Right renal pelvis (tissue), 4 donors: ENCODE data around the gene FBXO11. TPM values are rescaled to one million over a fixed set of nuclear protein-coding genes. Genes with fewer than 3 reads are reported as not detected.
"Not testable (repeated sequence)": the region's sequence is repeated elsewhere in the genome, so short reads cannot be mapped to it uniquely, and the experiment has no call there.

Source experiments
- DNase-seq, 4 donors: peaks; one replicate each; pipeline ENCODE4 v3.0.0-alpha.2; 2013; ENCODE audit warnings: low read depth in 4 of 4, low spot score in 3 of 4, missing footprints in 1 of 4
- polyA plus RNA-seq, 4 donors: library from polyadenylated mRNA; unstranded; fragments of 120-200 nt; gene quantifications; one replicate each; pipeline ENCODE4 v1.2.1, GENCODE V29; 2013; ENCODE audit not compliant: insufficient read length in 4 of 4

The FBXO11 gene
- polyA plus RNA-seq, result 10 to 100 TPM; 66.9 to 94.4 (median 86.3) TPM

DNA sequence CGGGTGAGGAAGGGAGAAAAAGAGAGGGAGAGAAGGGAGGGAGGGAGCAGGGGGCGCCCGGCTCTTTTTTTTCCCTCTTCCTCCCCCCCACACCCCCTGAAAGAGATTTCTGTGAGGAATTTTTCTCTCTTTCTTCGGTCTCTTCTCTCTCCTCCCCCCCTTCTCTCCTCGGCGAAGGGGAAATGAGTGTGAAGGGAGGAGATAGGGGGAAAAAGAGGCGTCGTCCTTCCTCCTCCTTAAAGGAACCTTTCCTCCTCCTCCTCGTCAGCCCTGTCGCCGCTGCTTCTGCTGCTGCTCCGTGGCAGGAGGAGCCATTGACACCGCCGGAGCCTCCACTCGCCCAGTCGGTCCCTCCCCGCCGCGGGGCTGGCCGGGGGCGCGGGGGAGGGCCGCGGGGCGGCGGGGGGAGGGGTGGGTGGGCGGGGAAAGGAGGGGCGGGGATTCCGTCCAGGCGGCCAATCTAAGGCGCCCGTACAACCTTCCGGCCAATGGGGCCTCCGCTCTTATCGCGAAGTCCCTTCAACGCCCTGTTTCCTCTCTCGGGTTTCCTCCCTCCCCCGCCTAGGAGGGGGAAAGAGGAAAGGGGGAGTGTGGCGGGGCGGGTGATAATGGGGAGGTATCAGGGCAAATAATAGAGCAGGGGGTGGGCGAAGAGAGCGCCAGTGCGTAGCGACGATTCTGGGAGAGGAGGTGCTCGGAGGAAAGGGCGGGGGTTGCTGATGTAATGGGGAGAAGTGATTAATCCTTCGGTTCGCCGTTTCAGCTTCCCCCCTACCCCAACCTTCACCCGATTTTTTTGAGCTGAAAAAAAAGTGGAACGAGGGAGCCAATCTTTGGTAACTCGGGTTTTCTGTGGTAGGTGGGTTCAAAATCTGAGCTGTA, at the start of gene FBXO11:
Gene FBXO11, minus strand, starts transcription at position 342 of the 882 bp plus-strand sequence. CDS start 778 bp downstream, outside the sequence.
- DNase-seq, result peak; percentile 82 to 98 (median 94)

- no peak for DNase-seq
These were observed 44.3 kb upstream of the FBXO11 start for GRCh38 chr2:47950340-47951301.

DNA sequence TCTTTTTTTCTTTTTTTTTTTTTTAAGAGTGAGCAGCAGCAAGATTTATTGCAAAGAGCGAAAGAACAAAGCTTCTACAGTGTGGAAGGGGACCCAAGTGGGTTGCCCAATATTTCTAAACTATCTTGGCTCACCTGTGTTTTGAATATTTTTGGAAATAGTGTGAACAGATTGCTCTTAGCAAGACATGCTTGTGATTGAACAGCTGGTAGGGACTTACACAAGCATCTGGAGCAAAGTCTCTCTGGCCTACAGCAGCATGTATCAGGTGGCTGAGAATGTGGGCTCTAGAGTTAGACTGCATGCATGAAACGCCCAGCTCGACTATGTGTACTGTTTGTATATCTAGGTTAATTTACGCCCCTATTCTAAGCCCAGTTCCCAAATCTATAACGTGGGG, 40.3 kb upstream of the FBXO11 start:
- DNase-seq, result no peak

GRCh38 chr2:47945046-47945781, 38.9 kb upstream of the FBXO11 start:
- no peak for DNase-seq

- no peak for DNase-seq
These were observed 35.6 kb upstream of the FBXO11 start for GRCh38 chr2:47941936-47942335.

- no peak for DNase-seq
These were observed 31.4 kb upstream of the FBXO11 start for GRCh38 chr2:47937677-47938076.

GRCh38 chr2:47935071-47935470, 28.8 kb upstream of the FBXO11 start:
- DNase-seq, result no peak

DNA sequence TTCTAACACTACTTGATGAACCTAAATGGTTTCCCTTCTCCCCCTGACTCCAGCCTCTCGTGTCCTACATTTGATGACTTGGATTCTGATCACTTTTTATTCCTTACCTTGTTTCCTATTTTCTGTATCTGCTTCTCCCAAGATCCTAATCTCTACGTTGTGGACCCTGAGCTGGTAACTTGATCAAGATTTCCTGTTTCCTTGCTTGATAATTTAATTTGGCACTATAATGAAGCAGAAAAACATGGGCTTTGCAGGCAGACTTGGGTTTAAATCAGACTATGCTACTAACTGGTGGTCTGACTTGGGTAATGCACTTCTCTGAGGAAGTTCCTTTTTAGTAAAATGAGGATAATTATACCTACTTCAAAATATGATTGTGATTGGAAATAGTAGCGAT, 11.7 kb upstream of the FBXO11 start:
- no peak for DNase-seq

- DNase-seq, result no peak
These were observed 11.1 kb upstream of the FBXO11 start for GRCh38 chr2:47917276-47917961.

- no peak for DNase-seq
These were observed 10.1 kb upstream of the FBXO11 start for GRCh38 chr2:47916412-47916811.

GRCh38 chr2:47910662-47911061, 4.4 kb upstream of the FBXO11 start:
- not testable (repeated sequence) for DNase-seq

DNA sequence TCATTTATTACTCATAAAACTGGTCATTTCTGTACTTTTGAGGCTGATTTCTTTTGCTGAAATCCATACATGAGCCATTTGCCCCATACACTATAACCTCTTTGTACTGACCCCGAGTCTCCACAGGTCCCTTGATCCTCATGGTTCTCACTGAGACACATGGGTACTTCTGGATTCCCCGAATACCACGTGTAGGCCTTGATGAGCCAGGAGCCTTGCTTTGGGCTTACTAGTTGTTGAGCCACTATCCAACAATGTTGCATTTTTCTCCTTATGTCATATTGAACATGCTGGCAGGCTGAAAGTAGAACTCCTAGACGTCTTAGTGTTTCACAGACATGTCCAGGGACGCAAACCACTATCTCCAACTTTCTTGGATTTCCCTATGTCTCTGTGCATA, 2.4 kb upstream of the FBXO11 start:
- DNase-seq, result no peak

DNA sequence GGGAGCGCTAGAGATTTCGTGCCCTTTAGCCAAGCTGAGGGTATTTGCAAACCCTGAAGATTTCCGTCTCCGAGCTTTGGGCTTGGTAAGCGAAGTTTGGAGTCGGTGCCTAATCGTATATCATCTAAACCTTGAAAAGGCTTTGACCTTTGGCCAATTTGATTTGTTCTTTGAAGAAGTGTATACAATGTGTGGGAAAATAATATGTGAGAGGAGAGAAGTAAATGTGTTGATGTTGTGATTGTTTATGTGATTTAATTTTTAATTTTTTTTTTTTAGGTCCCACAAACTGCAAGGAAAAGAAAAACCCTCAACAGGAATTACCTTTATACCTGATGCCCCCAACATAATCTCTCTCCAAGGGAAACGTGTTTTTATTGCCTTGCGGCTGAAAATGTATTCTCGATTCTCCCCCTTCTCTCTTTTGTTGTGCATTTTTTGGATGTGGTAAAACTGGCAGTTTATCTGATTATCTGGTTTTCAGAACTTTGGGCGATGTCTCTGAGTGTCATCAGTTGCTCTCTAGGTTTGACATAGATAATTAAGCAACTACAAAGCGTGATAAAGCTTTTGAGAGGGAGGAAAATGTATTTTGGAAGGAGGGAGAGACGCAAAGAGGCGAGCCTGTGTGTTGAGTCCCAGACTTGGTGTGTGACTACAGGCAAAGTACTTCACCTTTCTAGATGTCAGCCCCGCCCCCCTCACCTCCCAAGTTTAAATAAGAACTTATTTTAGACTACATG, 912 bp upstream of the FBXO11 start:
- DNase-seq, result peak in 1 of 4 donors; percentile 82

DNA sequence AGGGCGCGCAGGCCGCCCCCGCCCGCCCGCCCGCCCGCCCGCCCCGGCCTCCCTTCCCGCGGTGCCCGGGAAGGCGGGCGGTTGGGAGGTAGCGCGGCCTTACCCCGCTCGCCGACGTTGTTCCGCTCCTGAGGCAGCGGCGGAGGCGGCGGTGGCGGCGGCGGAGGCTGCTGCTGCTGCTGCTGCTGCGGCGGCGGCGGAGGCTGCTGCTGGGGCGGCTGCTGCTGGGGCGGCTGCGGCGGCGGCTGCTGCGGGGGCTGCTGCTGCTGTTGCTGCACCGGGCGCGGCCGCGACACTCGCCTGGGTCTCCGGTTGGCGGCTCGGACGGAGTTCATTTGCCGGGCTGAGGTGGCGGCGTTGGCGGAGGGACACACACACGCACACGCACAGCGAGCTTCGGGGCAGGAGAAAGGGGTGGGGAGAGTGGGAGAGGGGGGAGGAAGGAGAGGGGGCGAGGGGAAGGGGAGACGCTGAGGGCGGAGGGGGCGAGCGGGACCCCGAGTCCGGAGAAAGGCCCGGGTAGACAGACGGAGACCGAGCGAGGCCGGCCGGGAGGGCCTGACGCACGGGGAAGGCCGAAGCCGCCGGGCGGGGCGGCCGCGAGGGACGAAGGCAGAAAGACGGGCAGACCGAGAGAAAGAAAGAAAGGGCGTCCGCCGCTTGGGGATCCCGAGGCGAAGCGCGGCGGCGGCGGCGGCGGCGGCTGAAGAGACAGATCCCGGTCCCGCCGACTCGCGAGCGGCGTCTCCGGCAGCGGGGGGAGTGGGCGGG, 727 bp downstream of the FBXO11 start:
- DNase-seq, result peak in 3 of 4 donors; percentile 36 to 60 (median 38)

DNA sequence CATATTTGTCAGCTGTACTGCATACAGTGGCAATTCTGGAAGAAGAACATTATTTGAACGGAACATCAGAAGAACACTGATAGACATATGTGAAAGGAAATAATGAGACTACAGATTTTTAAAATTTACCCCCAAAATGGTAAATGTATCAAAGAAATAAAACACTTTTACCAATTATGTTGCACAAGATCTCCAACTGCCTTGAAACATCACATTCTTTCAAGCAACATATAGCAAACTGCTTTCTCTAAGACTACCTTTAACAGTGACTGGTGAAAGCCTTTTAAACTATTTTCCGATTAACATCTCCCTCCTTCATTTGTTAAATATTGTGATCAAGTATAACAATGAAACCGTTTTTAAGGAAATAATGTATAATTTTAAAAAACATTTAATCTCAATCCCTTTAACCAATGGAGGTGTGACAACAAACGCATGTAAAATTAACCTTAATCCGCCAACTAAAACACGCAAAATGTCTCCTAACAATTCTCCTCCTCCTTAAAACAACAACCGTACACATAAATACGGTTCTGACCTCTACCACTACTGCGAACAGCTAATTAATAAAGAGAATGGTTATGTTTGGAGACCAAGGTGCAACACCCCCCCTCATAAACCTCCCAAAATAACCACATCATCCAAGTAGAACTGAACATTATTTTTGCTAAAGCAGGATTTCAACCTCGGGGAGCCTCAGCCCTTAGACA, 2.4 kb downstream of the FBXO11 start:
- DNase-seq, result peak in 1 of 4 donors; percentile 34

DNA sequence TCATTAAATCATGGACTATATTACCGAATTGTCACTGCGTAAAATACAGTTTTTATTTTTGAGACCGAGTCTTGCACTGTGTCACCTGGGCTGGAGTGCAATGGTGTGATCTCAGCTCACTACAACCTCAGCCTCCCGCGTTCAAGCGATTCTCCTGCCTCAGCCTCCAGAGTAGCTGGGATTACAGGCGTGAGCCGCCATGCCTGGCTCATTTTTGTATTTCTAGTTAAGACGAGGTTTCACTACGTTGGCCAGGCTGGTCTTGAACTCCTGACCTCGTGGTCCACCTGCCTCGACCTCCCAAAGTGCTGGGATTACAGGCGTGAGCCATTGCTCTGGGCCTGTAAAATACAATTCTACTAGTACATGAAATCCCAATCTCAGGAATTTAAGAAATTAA, 4.4 kb downstream of the FBXO11 start:
- DNase-seq, result not testable (repeated sequence)

GRCh38 chr2:47900857-47901256, 5.4 kb downstream of the FBXO11 start:
- DNase-seq, result no peak
